Left renal cortex interstitium (tissue), 4 donors: ENCODE measurements around the gene WDR86. TPM values are rescaled to one million over a fixed set of nuclear protein-coding genes. Genes with fewer than 3 reads are reported as not detected.

Experiments
- DNase-seq, 4 donors: peaks; one replicate each; pipeline ENCODE4 v3.0.0-alpha.2; 2013; ENCODE audit warnings: low read depth in 4 of 4, low spot score in 2 of 4, missing footprints in 1 of 4
- polyA plus RNA-seq, 4 donors: library from polyadenylated mRNA; unstranded; fragments of 120-200 nt; gene quantifications; one replicate each; pipeline ENCODE4 v1.2.1, GENCODE V29; 2013; ENCODE audit not compliant: insufficient read length in 4 of 4

Gene WDR86
- polyA plus RNA-seq, 4 donors, result 21.3 to 57.5 (median 43.5) TPM

GRCh38 chr7:151334628-151335027, 75.2 kb downstream of the WDR86 start:
- no peak for DNase-seq

Other genes with a start within 250 kb of the WDR86 start
- under 1 TPM in 3 of 4 donors, not detected in 1; 0.17 to 0.33 (median 0.22) TPM for gene GBX1, start 242.3 kb downstream of the WDR86 start, polyA plus RNA-seq
- under 1 TPM in 1 of 4 donors, not detected in 3; 0.12 TPM for gene ASB10, start 222.8 kb downstream of the WDR86 start, polyA plus RNA-seq
- gene H2BK1, start 199.6 kb downstream of the WDR86 start, polyA plus RNA-seq, result not detected
- gene ABCF2, start 182.8 kb downstream of the WDR86 start, polyA plus RNA-seq, result 10 to 100 TPM; 25.1 to 28.4 (median 26.6) TPM
- gene CHPF2, start 177.6 kb downstream of the WDR86 start, polyA plus RNA-seq, result 10 to 100 TPM; 22.2 to 29.9 (median 26.8) TPM
- gene SMARCD3, start 161.3 kb downstream of the WDR86 start, polyA plus RNA-seq, result 10 to 100 TPM; 60.5 to 90.4 (median 76.0) TPM
- 10 to 100 TPM; 73.1 to 88.6 (median 83.1) TPM for gene NUB1, start 68.2 kb downstream of the WDR86 start, polyA plus RNA-seq
- gene CRYGN, start 30.1 kb upstream of the WDR86 start, polyA plus RNA-seq, result 1 to 10 TPM; 1.9 to 4.4 (median 3.1) TPM
- gene RHEB, start 109.9 kb upstream of the WDR86 start, polyA plus RNA-seq, result 100 to 1,000 TPM; 126 to 146 (median 140) TPM